Breast epithelium (tissue), 4 donors: ENCODE measurements around the gene BEAN1. TPM values are rescaled to one million over a fixed set of nuclear protein-coding genes. Genes with fewer than 3 reads are reported as not detected.

ENCODE experiments used
- DNase-seq, 2 donors: peaks; one replicate each; pipeline ENCODE4 v3.0.0-alpha.2; 2019; ENCODE audit warnings: low spot score in 2 of 2
- H3K27ac ChIP-seq, 2 donors: fragments of 200-600 bp; sonication (generic) in 1 of 2; one replicate each; pipeline ENCODE4 v1.5.1; 2016 to 2019; ENCODE audit warnings: mild to moderate bottlenecking in 1 of 2
- H3K27me3 ChIP-seq, 2 donors: fragments of 200-600 bp; sonication (generic) in 1 of 2; one replicate each; pipeline versions ENCODE4 v1.5.1 to v1.6.0; 2017 to 2019; ENCODE audit warnings: control low read depth in 1 of 2, mild to moderate bottlenecking in 1 of 2
- H3K36me3 ChIP-seq: fragments of 200-600 bp; one replicate; pipeline ENCODE4 v1.5.1; 2019
- H3K4me1 ChIP-seq, 2 donors: fragments of 200-600 bp; sonication (generic); one replicate each; pipeline ENCODE4 v1.5.1; 2016 to 2019; ENCODE audit warnings: control low read depth in 1 of 2
- H3K4me3 ChIP-seq, 3 donors: fragments of 200-600 bp; sonication (generic); 1 replicate in 2 of 3; 2 replicates in 1 of 3; pipeline ENCODE4 v1.5.1; 2016 to 2019; ENCODE audit warnings: mild to moderate bottlenecking in 3 of 3, moderate library complexity in 2 of 3
- H3K9me3 ChIP-seq, 2 donors: fragments of 200-600 bp; sonication (generic) in 1 of 2; one replicate each; pipeline ENCODE4 v1.5.1; 2016 to 2019; ENCODE audit warnings: control low read depth in 1 of 2
- CTCF ChIP-seq, 3 donors: fragments of 450-650 bp; IDR thresholded peaks; one replicate each; pipeline ENCODE4 v1.5.1; 2016 to 2017; ENCODE audit warnings: antibody characterized with exemption in 3 of 3, mild to moderate bottlenecking in 3 of 3, moderate library complexity in 3 of 3
- POLR2A ChIP-seq: fragments of 450-650 bp; IDR thresholded peaks from one replicate; pipeline ENCODE4 v1.6.1; 2016; ENCODE audit warnings: antibody characterized with exemption, mild to moderate bottlenecking, moderate library complexity
- POLR2AphosphoS5 ChIP-seq, 3 donors: sonication (generic); formaldehyde crosslinking; IDR thresholded peaks; one replicate each; pipeline ENCODE4 v1.6.1; 2017; ENCODE audit warnings: antibody characterized with exemption in 3 of 3
- intact Hi-C: fragments of 100-400 bp; cut with DNase I; formaldehyde crosslinking; loops from one replicate; pipeline ENCODE4 v1.15.1; 2023; ENCODE audit warnings: low total_unique reads
- total RNA-seq, 3 donors: library from RNA; depleted of rRNA; stranded (reverse); fragments of >200 nt; gene quantifications; one replicate each; pipeline ENCODE4 v1.1.0, GENCODE V29; 2016

Gene BEAN1
- total RNA-seq, 3 donors from 2014 or later = 0.16 to 3.5 TPM; not detected in 1

- Histone ChIP-seq H3K4me3 (no peak overlapping the region), H3K27me3 (no peaks in the 10 kb centered on the region), H3K36me3 (no peaks in the 10 kb centered on the region), H3K27ac (no peak overlapping the region), H3K4me1 (no peaks in the 10 kb centered on the region), H3K9me3 (no peaks in the 10 kb centered on the region)
- intact Hi-C loops = no loop called here
- DNase-seq = no peak
- no peak for TF ChIP-seq POLR2A
- TF ChIP-seq CTCF (IDR thresholded peaks at IDR 0.05) = no peak
- no peak for TF ChIP-seq POLR2AphosphoS5 (IDR thresholded peaks at IDR 0.05)
Observed at GRCh38 chr16:66385415-66385814, 41.7 kb upstream of the BEAN1 start.

- Histone ChIP-seq H3K36me3 (no peaks in the 10 kb centered on the region), H3K27ac (no peak overlapping the region), H3K9me3 (no peaks in the 10 kb centered on the region), H3K4me1 (no peaks in the 10 kb centered on the region), H3K4me3 (no peak overlapping the region), H3K27me3 (no peaks in the 10 kb centered on the region)
- TF ChIP-seq POLR2AphosphoS5 (IDR thresholded peaks at IDR 0.05) (no peak), POLR2A (no peak), CTCF (IDR thresholded peaks at IDR 0.05) (no peak)
- no peak for DNase-seq
- intact Hi-C loops = no loop called here
Observed at GRCh38 chr16:66386629-66387622, 40.2 kb upstream of the BEAN1 start.

GRCh38 chr16:66387817-66388332 is 39.2 kb upstream of the BEAN1 start:
- H3K36me3 ChIP-seq = no peaks in the 10 kb centered on the region
- no peaks in the 10 kb centered on the region for H3K27me3 ChIP-seq
- intact Hi-C loops = no loop called here
- H3K27ac ChIP-seq = no peak overlapping the region
- no peak overlapping the region for H3K4me3 ChIP-seq
- no peak for TF ChIP-seq POLR2AphosphoS5 (IDR thresholded peaks at IDR 0.05)
- no peak for TF ChIP-seq CTCF (IDR thresholded peaks at IDR 0.05)
- no peak for TF ChIP-seq POLR2A
- H3K9me3 ChIP-seq = no peaks in the 10 kb centered on the region
- no peak for DNase-seq
- H3K4me1 ChIP-seq = no peaks in the 10 kb centered on the region

GRCh38 chr16:66388350-66389139 is 38.5 kb upstream of the BEAN1 start:
- intact Hi-C loops = no loop called here
- H3K27ac ChIP-seq = no peak overlapping the region
- no peak for DNase-seq
- H3K4me3 ChIP-seq = no peak overlapping the region
- H3K36me3 ChIP-seq = no peaks in the 10 kb centered on the region
- H3K27me3 ChIP-seq = no peaks in the 10 kb centered on the region
- H3K9me3 ChIP-seq = no peaks in the 10 kb centered on the region
- TF ChIP-seq POLR2A = no peak
- no peak for TF ChIP-seq POLR2AphosphoS5 (IDR thresholded peaks at IDR 0.05)
- TF ChIP-seq CTCF (IDR thresholded peaks at IDR 0.05) = no peak
- no peaks in the 10 kb centered on the region for H3K4me1 ChIP-seq
